ENCODE data around the gene PF4V1. TPM values are rescaled to one million over a fixed set of nuclear protein-coding genes. Genes with fewer than 3 reads are reported as not detected.

The PF4V1 gene
- total and polyA plus RNA-seq, 9 donors: not detected

GRCh38 chr4:73815145-73815544 is 38.0 kb upstream of the PF4V1 start:
- Histone ChIP-seq H3K4me3 (no peak overlapping the region), H3K36me3 (no peaks in the 10 kb centered on the region), H3K27me3 (no peaks in the 10 kb centered on the region), H3K27ac (no peak overlapping the region), H3K4me1 (ENCODE audit: insufficient read depth) (no peaks in the 10 kb centered on the region), H3K9me3 (no peaks in the 10 kb centered on the region)
- TF ChIP-seq CTCF (IDR thresholded peaks at IDR 0.05) (no peak), POLR2A (IDR thresholded peaks at IDR 0.05) (no peak), EP300 (IDR thresholded peaks at IDR 0.05) (no peak)
- no peak for DNase-seq
- intact Hi-C loops (cut with DNase I): no loop called here
- 76 to 85% (median 78%) methylated on average over 1 of the region's 1 CpG for WGBS, 3 donors

GRCh38 chr4:73816814-73817213 is 36.3 kb upstream of the PF4V1 start:
- TF ChIP-seq EP300 (IDR thresholded peaks at IDR 0.05): no peak
- TF ChIP-seq CTCF (IDR thresholded peaks at IDR 0.05): no peak
- no peak for TF ChIP-seq POLR2A (IDR thresholded peaks at IDR 0.05)
- DNase-seq: no peak

GRCh38 chr4:73817341-73817740 is 35.8 kb upstream of the PF4V1 start:
- no peak for TF ChIP-seq CTCF (IDR thresholded peaks at IDR 0.05)
- no peak for TF ChIP-seq POLR2A (IDR thresholded peaks at IDR 0.05)
- TF ChIP-seq EP300 (IDR thresholded peaks at IDR 0.05): no peak
- intact Hi-C loops (cut with DNase I): no loop called here
- no peak overlapping the region for H3K4me3 ChIP-seq
- no peaks in the 10 kb centered on the region for H3K36me3 ChIP-seq
- no peaks in the 10 kb centered on the region for H3K9me3 ChIP-seq
- WGBS, 3 donors: 92 to 100% (median 99%) methylated on average over 1 of the region's 1 CpG
- H3K4me1 ChIP-seq (ENCODE audit: insufficient read depth): no peaks in the 10 kb centered on the region
- DNase-seq: no peak
- H3K27me3 ChIP-seq: no peaks in the 10 kb centered on the region
- H3K27ac ChIP-seq: no peak overlapping the region

More at GRCh38 chr4:73816814-73817213, 36.3 kb upstream of the PF4V1 start:
- Histone ChIP-seq H3K4me1 (ENCODE audit: insufficient read depth) (no peaks in the 10 kb centered on the region), H3K4me3 (no peak overlapping the region), H3K27ac (no peak overlapping the region), H3K9me3 (no peaks in the 10 kb centered on the region), H3K27me3 (no peaks in the 10 kb centered on the region), H3K36me3 (no peaks in the 10 kb centered on the region)
- 42 to 52% (median 50%) methylated on average over 3 of the region's 3 CpGs for WGBS, 3 donors
- intact Hi-C loops (cut with DNase I): no loop called here

- H3K36me3 ChIP-seq: no peaks in the 10 kb centered on the region
- H3K27me3 ChIP-seq: no peaks in the 10 kb centered on the region
- H3K4me1 ChIP-seq (ENCODE audit: insufficient read depth): no peaks in the 10 kb centered on the region
- H3K9me3 ChIP-seq: no peaks in the 10 kb centered on the region
- intact Hi-C loops (cut with DNase I): no loop called here
- TF ChIP-seq POLR2A (IDR thresholded peaks at IDR 0.05): no peak
- no peak for TF ChIP-seq EP300 (IDR thresholded peaks at IDR 0.05)
- no peak for TF ChIP-seq CTCF (IDR thresholded peaks at IDR 0.05)
- no peak overlapping the region for H3K4me3 ChIP-seq
- no peak for DNase-seq
- H3K27ac ChIP-seq: no peak overlapping the region
- WGBS, 3 donors: 85 to 90% (median 86%) methylated on average over 4 of the region's 4 CpGs
Measured at GRCh38 chr4:73821325-73821724, 31.8 kb upstream of the PF4V1 start.
